ENCODE results near the gene SORCS2.

The SORCS2 gene

DNA sequence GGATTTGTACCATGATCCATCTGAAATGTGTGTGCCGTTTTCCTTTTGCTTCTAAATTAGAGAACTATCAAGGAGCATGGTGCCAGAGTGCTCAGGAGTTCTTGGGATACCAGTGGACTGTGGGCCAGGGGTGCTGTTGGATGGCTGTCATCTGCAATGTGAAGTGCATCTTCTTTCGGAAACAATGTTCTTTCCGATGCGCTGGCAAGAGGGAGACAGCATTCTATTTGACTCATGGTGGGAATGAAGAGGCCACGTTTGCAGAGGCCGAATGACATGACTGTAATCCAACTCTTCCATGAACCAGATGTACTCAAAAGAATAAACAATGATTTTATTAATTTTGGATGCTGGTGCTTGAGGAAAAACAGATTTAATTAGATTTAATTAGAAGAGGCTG is 45.5 kb downstream of the SORCS2 start:
- H4K91ac ChIP-seq (ENCODE audit: low read length) = no peak overlapping the region
- H2BK12ac ChIP-seq (ENCODE audit: low read length in 2 of 2) = no peak overlapping the region
- H3K9ac ChIP-seq (ENCODE audit: low read length) = no peak overlapping the region
- H3K4me2 ChIP-seq (ENCODE audit: low read length, poor library complexity, severe bottlenecking) = no peak overlapping the region
- H3K14ac ChIP-seq (ENCODE audit: low read length in 2 of 2) = no peak overlapping the region
- peaks cover 2% of the 10 kb centered on the region for H3K79me1 ChIP-seq (replicated peaks; ENCODE audit: low read length, poor library complexity, severe bottlenecking)
- H2BK15ac ChIP-seq (ENCODE audit: low read depth, poor library complexity, severe bottlenecking) = no peak overlapping the region
- H2AFZ ChIP-seq (ENCODE audit: low read depth, low read length) = no peak overlapping the region
- no peak overlapping the region for H2BK120ac ChIP-seq (ENCODE audit: low read depth, low read length)
- peaks cover 4% of the 10 kb centered on the region for H3K4me1 ChIP-seq (ENCODE audit: control insufficient read depth, insufficient read depth, low read depth, low read length)
- peaks cover 0 to 2% of the 10 kb centered on the region in 2 experiments for H3K36me3 ChIP-seq (ENCODE audit: control insufficient read depth in 1 of 2, insufficient read depth in 2 of 2, low read depth in 1 of 2, low read length in 2 of 2)
- 97% methylated on average over 4 of the region's 6 CpGs for WGBS
- H3K27me3 ChIP-seq (ENCODE audit: control insufficient read depth in 1 of 2, insufficient read depth in 1 of 2, low read length in 2 of 2) = peaks cover 11 to 17% of the 10 kb centered on the region in 2 experiments
- no peak overlapping the region for H3K23ac ChIP-seq (ENCODE audit: low read length in 2 of 2)
- DNase-seq = no peak
- H3K4me3 ChIP-seq (ENCODE audit: insufficient read depth in 1 of 2, low read depth in 1 of 2, low read length in 2 of 2) = no peak overlapping the region
- H3K27ac ChIP-seq (ENCODE audit: low read length, poor library complexity, severe bottlenecking) = no peak overlapping the region
- no peak overlapping the region for H2AK5ac ChIP-seq (ENCODE audit: low read length, severe bottlenecking)
- no peak overlapping the region for H4K8ac ChIP-seq (ENCODE audit: low read length)
- H3K18ac ChIP-seq (ENCODE audit: low read depth in 1 of 2, low read length in 2 of 2) = no peak overlapping the region
- peaks cover 5% of the 10 kb centered on the region for H3K9me3 ChIP-seq (ENCODE audit: control insufficient read depth, low read length)
- no peak overlapping the region for H2BK5ac ChIP-seq (ENCODE audit: low read depth, low read length, poor library complexity, severe bottlenecking)
- H3K4ac ChIP-seq (ENCODE audit: low read depth in 1 of 2, low read length in 2 of 2) = no peak overlapping the region

DNA sequence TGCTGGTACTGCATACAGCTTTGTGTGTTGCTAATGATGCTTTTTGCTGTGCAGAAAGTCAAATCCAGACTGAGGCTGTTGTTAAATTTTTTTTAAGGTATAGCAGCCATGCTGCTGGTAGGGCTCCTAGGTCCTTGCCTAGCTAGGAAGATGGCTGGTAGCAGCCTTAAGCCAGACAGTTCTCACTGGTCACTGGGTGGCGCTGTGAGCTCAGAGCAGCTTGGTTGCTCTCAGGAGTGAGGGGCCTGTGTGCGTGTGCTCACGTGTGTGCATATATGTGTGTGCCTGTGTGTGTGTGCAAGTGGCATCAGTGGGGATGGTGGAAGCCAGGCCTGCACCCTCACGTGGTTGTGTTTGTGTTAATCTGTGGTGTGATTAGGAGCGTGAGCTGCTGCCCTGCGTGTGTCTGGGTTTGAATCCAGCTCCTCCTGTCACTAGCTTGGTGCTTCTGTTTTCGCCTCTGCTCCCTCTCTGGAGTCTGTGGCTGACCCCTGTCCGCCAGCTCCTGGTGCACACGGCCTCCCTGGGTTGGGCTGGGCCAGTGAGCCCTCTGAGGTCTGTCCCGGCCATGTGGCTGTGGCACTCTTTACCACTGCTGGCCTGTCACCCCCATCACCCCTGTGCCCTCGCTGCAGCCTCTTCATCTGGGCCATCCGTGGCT is 46.1 kb downstream of the SORCS2 start:
- Histone ChIP-seq H2BK120ac (ENCODE audit: low read depth, low read length) (no peak overlapping the region), H2AFZ (ENCODE audit: low read depth, low read length) (no peak overlapping the region), H3K23ac (ENCODE audit: low read length in 2 of 2) (no peak overlapping the region), H3K27ac (ENCODE audit: low read length, poor library complexity, severe bottlenecking) (no peak overlapping the region), H2BK15ac (ENCODE audit: low read depth, poor library complexity, severe bottlenecking) (no peak overlapping the region), H3K4ac (ENCODE audit: low read depth in 1 of 2, low read length in 2 of 2) (no peak overlapping the region), H3K14ac (ENCODE audit: low read length in 2 of 2) (no peak overlapping the region), H2BK5ac (ENCODE audit: low read depth, low read length, poor library complexity, severe bottlenecking) (no peak overlapping the region), H3K36me3 (ENCODE audit: control insufficient read depth in 1 of 2, insufficient read depth in 2 of 2, low read depth in 1 of 2, low read length in 2 of 2) (no peaks in the 10 kb centered on the region), H2BK12ac (ENCODE audit: low read length in 2 of 2) (no peak overlapping the region), H3K9me3 (ENCODE audit: control insufficient read depth, low read length) (peaks cover 5% of the 10 kb centered on the region), H3K27me3 (ENCODE audit: control insufficient read depth in 1 of 2, insufficient read depth in 1 of 2, low read length in 2 of 2) (peaks cover 6 to 22% of the 10 kb centered on the region in 2 experiments), H3K4me1 (ENCODE audit: control insufficient read depth, insufficient read depth, low read depth, low read length) (peaks cover 5% of the 10 kb centered on the region), H2AK5ac (ENCODE audit: low read length, severe bottlenecking) (no peak overlapping the region), H3K18ac (ENCODE audit: low read depth in 1 of 2, low read length in 2 of 2) (no peak overlapping the region), H3K79me1 (replicated peaks; ENCODE audit: low read length, poor library complexity, severe bottlenecking) (peaks cover under 1% of the 10 kb centered on the region), H4K8ac (ENCODE audit: low read length) (no peak overlapping the region), H3K4me2 (ENCODE audit: low read length, poor library complexity, severe bottlenecking) (no peak overlapping the region), H3K9ac (ENCODE audit: low read length) (no peak overlapping the region), H4K91ac (ENCODE audit: low read length) (no peak overlapping the region), H3K4me3 (ENCODE audit: insufficient read depth in 1 of 2, low read depth in 1 of 2, low read length in 2 of 2) (no peak overlapping the region)
- DNase-seq = no peak
- WGBS = 85% methylated on average over 12 of the region's 12 CpGs

DNA sequence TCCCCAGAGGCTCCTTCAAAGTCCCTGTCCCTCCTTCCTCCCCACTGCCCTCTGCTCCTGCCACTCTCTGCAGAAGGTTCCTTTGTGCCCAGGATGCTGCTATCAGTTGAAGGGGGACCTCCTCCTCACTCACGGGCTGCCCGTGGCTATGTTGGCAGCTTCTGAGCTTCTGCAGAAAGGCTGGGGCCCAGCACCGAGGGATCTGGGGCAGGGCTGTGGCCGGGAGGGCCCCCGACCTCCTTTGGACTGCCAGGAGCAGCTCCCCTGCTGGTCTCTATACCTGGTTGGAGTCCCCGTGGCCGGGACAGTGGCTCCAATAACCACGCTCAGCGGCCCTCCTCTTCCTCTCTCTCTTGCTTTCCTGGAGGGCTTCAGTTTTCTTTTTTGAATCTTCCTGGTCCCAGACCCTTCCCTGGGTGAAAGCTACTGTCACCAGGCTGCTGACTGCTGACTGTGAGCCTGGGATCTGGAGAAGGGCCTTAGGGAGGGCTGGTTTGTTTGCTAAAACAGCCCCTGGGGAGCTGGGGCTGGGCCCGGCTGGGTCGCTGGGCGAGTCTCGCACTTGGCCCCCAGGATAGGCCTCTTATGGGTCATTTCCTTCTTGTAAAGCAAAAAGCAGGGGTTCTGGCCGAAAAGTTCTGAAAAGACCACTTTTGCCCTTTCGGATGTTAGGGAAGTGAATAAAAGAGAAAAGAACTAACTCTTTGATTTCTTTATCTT is 46.9 kb downstream of the SORCS2 start:
- Histone ChIP-seq H3K4me1 (ENCODE audit: control insufficient read depth, insufficient read depth, low read depth, low read length) (peaks cover 8% of the 10 kb centered on the region), H3K18ac (ENCODE audit: low read depth in 1 of 2, low read length in 2 of 2) (no peak overlapping the region), H2BK15ac (ENCODE audit: low read depth, poor library complexity, severe bottlenecking) (no peak overlapping the region), H3K27me3 (ENCODE audit: control insufficient read depth in 1 of 2, insufficient read depth in 1 of 2, low read length in 2 of 2) (peaks cover 12 to 22% of the 10 kb centered on the region in 2 experiments), H2AFZ (ENCODE audit: low read depth, low read length) (no peak overlapping the region), H3K9me3 (ENCODE audit: control insufficient read depth, low read length) (peaks cover 5% of the 10 kb centered on the region), H3K9ac (ENCODE audit: low read length) (no peak overlapping the region), H3K4me3 (ENCODE audit: insufficient read depth in 1 of 2, low read depth in 1 of 2, low read length in 2 of 2) (no peak overlapping the region), H3K4me2 (ENCODE audit: low read length, poor library complexity, severe bottlenecking) (no peak overlapping the region), H4K8ac (ENCODE audit: low read length) (no peak overlapping the region), H2BK5ac (ENCODE audit: low read depth, low read length, poor library complexity, severe bottlenecking) (no peak overlapping the region), H2BK12ac (ENCODE audit: low read length in 2 of 2) (no peak overlapping the region), H2BK120ac (ENCODE audit: low read depth, low read length) (no peak overlapping the region), H2AK5ac (ENCODE audit: low read length, severe bottlenecking) (no peak overlapping the region), H3K36me3 (ENCODE audit: control insufficient read depth in 1 of 2, insufficient read depth in 2 of 2, low read depth in 1 of 2, low read length in 2 of 2) (no peaks in the 10 kb centered on the region), H3K4ac (ENCODE audit: low read depth in 1 of 2, low read length in 2 of 2) (no peak overlapping the region), H3K14ac (ENCODE audit: low read length in 2 of 2) (no peak overlapping the region), H3K79me1 (replicated peaks; ENCODE audit: low read length, poor library complexity, severe bottlenecking) (no peaks in the 10 kb centered on the region), H3K23ac (ENCODE audit: low read length in 2 of 2) (no peak overlapping the region), H3K27ac (ENCODE audit: low read length, poor library complexity, severe bottlenecking) (no peak overlapping the region), H4K91ac (ENCODE audit: low read length) (no peak overlapping the region)
- WGBS = 78% methylated on average over 15 of the region's 15 CpGs
- DNase-seq = no peak

DNA sequence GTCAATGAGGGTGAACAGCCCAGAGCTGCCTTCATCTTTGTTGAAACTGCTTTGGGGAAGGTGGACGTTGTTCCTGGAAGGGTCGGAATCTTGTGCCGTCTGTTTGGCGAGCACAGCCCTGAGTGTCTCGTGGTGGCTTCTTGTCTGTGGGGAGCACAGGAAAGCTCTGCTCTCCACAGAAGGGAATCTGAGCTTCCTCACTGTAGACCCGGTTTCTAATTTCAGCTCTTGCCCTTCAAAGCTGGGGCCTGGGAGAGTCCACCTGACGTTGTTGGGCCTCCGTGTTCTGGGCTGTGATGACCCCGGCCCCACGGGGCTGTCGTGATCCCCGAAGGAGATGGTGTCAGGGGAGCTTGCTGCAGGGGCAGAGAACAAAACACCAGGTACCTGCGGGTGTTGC is 47.5 kb downstream of the SORCS2 start:
- whole genome bisulfite sequencing = 89% methylated on average over 13 of the region's 13 CpGs
- Histone ChIP-seq H3K4me2 (ENCODE audit: low read length, poor library complexity, severe bottlenecking) (no peak overlapping the region), H3K4me3 (ENCODE audit: insufficient read depth in 1 of 2, low read depth in 1 of 2, low read length in 2 of 2) (no peak overlapping the region), H3K79me1 (replicated peaks; ENCODE audit: low read length, poor library complexity, severe bottlenecking) (no peaks in the 10 kb centered on the region), H3K18ac (ENCODE audit: low read depth in 1 of 2, low read length in 2 of 2) (no peak overlapping the region), H2BK120ac (ENCODE audit: low read depth, low read length) (no peak overlapping the region), H3K9me3 (ENCODE audit: control insufficient read depth, low read length) (peaks cover 5% of the 10 kb centered on the region), H2AFZ (ENCODE audit: low read depth, low read length) (no peak overlapping the region), H4K91ac (ENCODE audit: low read length) (no peak overlapping the region), H3K36me3 (ENCODE audit: control insufficient read depth in 1 of 2, insufficient read depth in 2 of 2, low read depth in 1 of 2, low read length in 2 of 2) (no peaks in the 10 kb centered on the region), H3K9ac (ENCODE audit: low read length) (no peak overlapping the region), H3K4me1 (ENCODE audit: control insufficient read depth, insufficient read depth, low read depth, low read length) (peaks cover 8% of the 10 kb centered on the region), H3K14ac (ENCODE audit: low read length in 2 of 2) (no peak overlapping the region), H2BK12ac (ENCODE audit: low read length in 2 of 2) (no peak overlapping the region), H2BK5ac (ENCODE audit: low read depth, low read length, poor library complexity, severe bottlenecking) (no peak overlapping the region), H3K23ac (ENCODE audit: low read length in 2 of 2) (no peak overlapping the region), H2BK15ac (ENCODE audit: low read depth, poor library complexity, severe bottlenecking) (no peak overlapping the region), H3K4ac (ENCODE audit: low read depth in 1 of 2, low read length in 2 of 2) (no peak overlapping the region), H3K27me3 (ENCODE audit: control insufficient read depth in 1 of 2, insufficient read depth in 1 of 2, low read length in 2 of 2) (peaks cover 17 to 27% of the 10 kb centered on the region in 2 experiments), H3K27ac (ENCODE audit: low read length, poor library complexity, severe bottlenecking) (no peak overlapping the region), H4K8ac (ENCODE audit: low read length) (no peak overlapping the region), H2AK5ac (ENCODE audit: low read length, severe bottlenecking) (no peak overlapping the region)
- no peak for DNase-seq

Measured in mesenchymal stem cell (in vitro differentiated cells and primary cell).